Stomach (tissue), 4 donors: ENCODE measurements around the gene EPB41L2.

Experiments used
- CTCF ChIP-seq, 7 experiments: fragments of 450-650 bp in 4 of 7; fragments of 200-600 bp in 3 of 7; sonication (generic) in 3 of 7; IDR thresholded peaks; one replicate each; pipeline ENCODE4 v1.5.1; 2016 to 2019; ENCODE audit warnings: antibody characterized with exemption in 7 of 7, control low read depth in 2 of 7, mild to moderate bottlenecking in 1 of 7
- POLR2A ChIP-seq, 4 donors: fragments of 450-650 bp; IDR thresholded peaks; one replicate each; pipeline ENCODE4 v1.6.1; 2016; ENCODE audit warnings: antibody characterized with exemption in 4 of 4, control low read depth in 2 of 4, mild to moderate bottlenecking in 1 of 4, moderate library complexity in 1 of 4
- POLR2AphosphoS5 ChIP-seq, 3 donors: sonication (generic); formaldehyde crosslinking; IDR thresholded peaks; one replicate each; pipeline ENCODE4 v1.6.1; 2016; ENCODE audit warnings: antibody characterized with exemption in 3 of 3

- no peak for TF ChIP-seq CTCF (IDR thresholded peaks at IDR 0.05)
- TF ChIP-seq POLR2A (IDR thresholded peaks at IDR 0.05), result no peak
- TF ChIP-seq POLR2AphosphoS5 (IDR thresholded peaks at IDR 0.05), result no peak
Observed at GRCh38 chr6:130893277-130893676, 169.8 kb downstream of the EPB41L2 start.
